K562 (cell line): ENCODE results near the gene NSMF. TPM values are rescaled to one million over a fixed set of nuclear protein-coding genes. Genes with fewer than 3 reads are reported as not detected.

Experiments
- ATF1 ChIP-seq, 2 experiments: fragments of 450-650 bp in 1 of 2; IDR thresholded peaks; 2 replicates each; pipeline ENCODE4 v1.6.1; 2016; ENCODE audit warnings: missing compliant biosample characterization in 1 of 2, missing genetic modification characterization in 1 of 2
- E2F3 ChIP-seq: fragments of 250-450 bp; sonication (Bioruptor Pico); IDR thresholded peaks from 2 replicates; pipeline ENCODE4 v1.4.0; 2020; ENCODE audit warnings: mild to moderate bottlenecking
- JUNB ChIP-seq: fragments of 450-650 bp; formaldehyde crosslinking; conservative IDR thresholded peaks from 2 replicates; pipeline ENCODE4 v1.4.0; 2020; ENCODE audit warnings: mild to moderate bottlenecking
- KAT2B ChIP-seq: IDR thresholded peaks from one replicate; pipeline ENCODE4 v1.6.1; 2012; ENCODE audit warnings: low read depth, mild to moderate bottlenecking, control low read depth, inconsistent platforms, low read length, moderate library complexity
- KAT7 ChIP-seq: sonication (generic); formaldehyde crosslinking; IDR thresholded peaks from 2 replicates; pipeline ENCODE4 v1.8.0; 2022; ENCODE audit warnings: missing genetic modification reagents, mild to moderate bottlenecking, borderline replicate concordance
- KDM4B ChIP-seq, 2 experiments: fragments of 450-650 bp in 1 of 2; sonication (generic) in 1 of 2; IDR thresholded peaks; 2 replicates each; pipeline ENCODE4 v1.6.1; 2016 to 2017; ENCODE audit warnings: borderline replicate concordance in 2 of 2, antibody characterized with exemption in 1 of 2, low read depth in 1 of 2, mild to moderate bottlenecking in 1 of 2
- NR2C2 ChIP-seq, 2 experiments: fragments of 200-800 bp in 1 of 2; sonication (Bioruptor generic) in 1 of 2; sonication (generic) in 1 of 2; formaldehyde crosslinking in 1 of 2; IDR thresholded peaks; 2 replicates each; pipeline versions ENCODE4 v1.6.1 to v1.8.0; 2016 to 2022; ENCODE audit warnings: mild to moderate bottlenecking in 1 of 2, missing compliant biosample characterization in 1 of 2, missing genetic modification characterization in 1 of 2, missing genetic modification reagents in 1 of 2
- PHB ChIP-seq: fragments of 250-450 bp; sonication (Bioruptor Pico); IDR thresholded peaks from 2 replicates; pipeline ENCODE4 v1.5.0; 2021
- SIN3B ChIP-seq: fragments of 450-650 bp; IDR thresholded peaks from 2 replicates; pipeline ENCODE4 v1.6.1; 2017; ENCODE audit warnings: low read depth, mild to moderate bottlenecking, moderate library complexity
- SPI1 ChIP-seq: IDR thresholded peaks from 2 replicates; pipeline ENCODE4 v1.6.1; 2011; ENCODE audit warnings: low read depth, low read length, control low read depth, borderline replicate concordance
- TAL1 ChIP-seq: fragments of 450-650 bp; IDR thresholded peaks from 2 replicates; pipeline ENCODE4 v1.6.1; 2016; ENCODE audit warnings: mild to moderate bottlenecking
- TBP ChIP-seq: optimal IDR thresholded peaks from 2 replicates; pipeline ENCODE3; 2011; ENCODE audit warnings: low read depth, low read length, improper control_type of control experiment
- ZFX ChIP-seq: sonication (generic); formaldehyde crosslinking; IDR thresholded peaks from 2 replicates; pipeline ENCODE4 v1.8.0; 2022; ENCODE audit warnings: mild to moderate bottlenecking, missing genetic modification reagents, moderate library complexity
- ZNF24 ChIP-seq: fragments of 450-650 bp; IDR thresholded peaks from 2 replicates; pipeline ENCODE4 v1.6.1; 2016
- ZNF384 ChIP-seq: IDR thresholded peaks from 2 replicates; pipeline ENCODE4 v1.6.1; 2012; ENCODE audit warnings: low read depth, low read length, improper control_type of control experiment
- ZNF436 ChIP-seq: fragments of 250-450, 450-650 bp; sonication (Bioruptor Pico); formaldehyde crosslinking; IDR thresholded peaks from 2 replicates; pipeline ENCODE4 v1.7.0; 2020; ENCODE audit warnings: mild to moderate bottlenecking
- ZNF589 ChIP-seq: fragments of 200-800 bp; sonication (Bioruptor generic); IDR thresholded peaks from 2 replicates; pipeline ENCODE4 v1.6.1; 2016; ENCODE audit warnings: low read depth, missing genetic modification characterization, missing compliant biosample characterization
- ZNF830 ChIP-seq: fragments of 250-450 bp; sonication (Bioruptor Pico); IDR thresholded peaks from 2 replicates; pipeline ENCODE4 v1.5.0; 2021; ENCODE audit warnings: mild to moderate bottlenecking
- polyA plus RNA-seq, 8 experiments: library from polyadenylated mRNA; depleted of rRNA in 4 of 8; stranded (reverse) in 5 of 8; unstranded in 3 of 8; fragments of >200 nt; fragmentation: Nextera tagmentation in 2 of 8; fragmentation: Illumina TruSeq in 1 of 8; extraction: Ambion mirVana in 2 of 8; extraction: Trizol in 1 of 8; gene quantifications; 2 replicates each; pipeline versions ENCODE4 v1.2.1 to v1.2.3, GENCODE V29; 2011 to 2014; ENCODE audit warnings: inconsistent platforms in 1 of 8, missing spikeins in 1 of 8
- total RNA-seq, 7 experiments: library from RNA; depleted of rRNA in 6 of 7; stranded (reverse); fragments of >200 nt in 6 of 7; fragmentation: Illumina TruSeq in 2 of 7; extraction: Trizol in 2 of 7; gene quantifications; 2 replicates each; pipeline versions ENCODE4 v1.2.1 to v1.2.3, GENCODE V29; 2011 to 2021; ENCODE audit warnings: low replicate concordance in 1 of 7
- TF ChIP-seq, protein P1 (sequence below): fragments of 450-650 bp; IDR thresholded peaks from 2 replicates; pipeline ENCODE4 v1.6.1; 2017; ENCODE audit warnings: mild to moderate bottlenecking, moderate library complexity
- TF ChIP-seq, protein P2 (sequence below): fragments of 250-450 bp; sonication (Bioruptor Pico); IDR thresholded peaks from 2 replicates; pipeline ENCODE4 v1.4.0; 2020
- TF ChIP-seq, protein P3 (sequence below): sonication (generic); formaldehyde crosslinking; IDR thresholded peaks from 2 replicates; pipeline ENCODE4 v1.8.0; 2023; ENCODE audit warnings: mild to moderate bottlenecking, missing genetic modification reagents

Gene NSMF
- total and polyA plus RNA-seq, 9 of the 15 experiments (the other 6 are each of a cell fraction or from before 2014, with no cell fraction given): 0.20 to 82.7 (median 29.3) TPM

DNA sequence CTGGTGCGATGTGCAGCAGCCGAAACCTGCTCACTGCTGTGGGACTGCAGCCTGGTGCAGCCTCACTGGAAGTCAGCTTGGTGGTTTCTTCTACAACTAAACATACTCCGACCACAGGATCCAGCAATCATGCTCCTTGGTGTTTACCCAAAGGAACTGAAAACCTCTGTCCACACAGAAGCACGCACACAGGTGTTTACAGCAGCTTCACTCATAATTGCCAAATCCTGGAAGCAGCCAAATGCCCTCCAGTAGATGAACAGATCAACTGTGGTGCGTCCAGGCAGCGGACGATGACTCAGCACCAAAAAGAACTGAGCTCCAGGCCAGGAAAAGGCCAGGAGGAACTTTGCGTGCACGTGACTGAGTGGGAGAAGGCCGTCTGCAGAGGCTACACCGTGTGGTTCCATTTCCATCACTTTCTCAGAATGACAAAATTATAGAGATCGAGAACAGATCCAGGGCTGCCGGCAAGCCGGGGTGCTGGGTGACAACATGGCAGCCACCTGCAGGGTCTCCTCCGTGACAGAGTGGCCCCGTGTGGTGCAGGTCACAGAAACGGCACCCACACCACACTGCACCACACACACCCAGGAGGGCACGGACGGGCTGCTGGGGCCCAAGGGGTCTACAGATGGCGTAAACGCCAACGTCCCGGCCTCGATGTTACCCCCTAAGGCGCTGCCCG is 23.1 kb upstream of the NSMF start (continued):
- TF ChIP-seq, protein P1, sequence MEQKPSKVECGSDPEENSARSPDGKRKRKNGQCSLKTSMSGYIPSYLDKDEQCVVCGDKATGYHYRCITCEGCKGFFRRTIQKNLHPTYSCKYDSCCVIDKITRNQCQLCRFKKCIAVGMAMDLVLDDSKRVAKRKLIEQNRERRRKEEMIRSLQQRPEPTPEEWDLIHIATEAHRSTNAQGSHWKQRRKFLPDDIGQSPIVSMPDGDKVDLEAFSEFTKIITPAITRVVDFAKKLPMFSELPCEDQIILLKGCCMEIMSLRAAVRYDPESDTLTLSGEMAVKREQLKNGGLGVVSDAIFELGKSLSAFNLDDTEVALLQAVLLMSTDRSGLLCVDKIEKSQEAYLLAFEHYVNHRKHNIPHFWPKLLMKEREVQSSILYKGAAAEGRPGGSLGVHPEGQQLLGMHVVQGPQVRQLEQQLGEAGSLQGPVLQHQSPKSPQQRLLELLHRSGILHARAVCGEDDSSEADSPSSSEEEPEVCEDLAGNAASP: no peak
- TF ChIP-seq ZNF830 (no peak), NR2C2 (CRISPR knock-in tag; IDR thresholded peaks at IDR 0.05) (no peak), NR2C2 (tag; IDR thresholded peaks at IDR 0.05) (peak; percentile 41), JUNB (CRISPR knock-in tag) (0 out of 2 replicates have a peak, but pooled peaks have one; percentile 56), ZNF589 (CRISPR knock-in tag) (peak; percentile 61), PHB (no peak), ZNF384 (no peak), KAT2B (no peak), SPI1 (no peak), ATF1 (CRISPR knock-in tag; IDR thresholded peaks at IDR 0.05) (no peak), ATF1 (tag; IDR thresholded peaks at IDR 0.05) (peak; percentile 45), ZFX (CRISPR knock-in tag) (peak; percentile 68), KAT7 (no peak), E2F3 (CRISPR knock-in tag) (no peak), KDM4B (IDR thresholded peaks at IDR 0.05; ENCODE audit: borderline replicate concordance in 2 of 2, low read depth in 1 of 2) (no peak), ZNF24 (no peak), SIN3B (no peak; the same call in 1 of the 2 replicates), ZNF436 (CRISPR knock-in tag) (no peak), TBP (no peak), TAL1 (no peak)
- TF ChIP-seq, protein P2, sequence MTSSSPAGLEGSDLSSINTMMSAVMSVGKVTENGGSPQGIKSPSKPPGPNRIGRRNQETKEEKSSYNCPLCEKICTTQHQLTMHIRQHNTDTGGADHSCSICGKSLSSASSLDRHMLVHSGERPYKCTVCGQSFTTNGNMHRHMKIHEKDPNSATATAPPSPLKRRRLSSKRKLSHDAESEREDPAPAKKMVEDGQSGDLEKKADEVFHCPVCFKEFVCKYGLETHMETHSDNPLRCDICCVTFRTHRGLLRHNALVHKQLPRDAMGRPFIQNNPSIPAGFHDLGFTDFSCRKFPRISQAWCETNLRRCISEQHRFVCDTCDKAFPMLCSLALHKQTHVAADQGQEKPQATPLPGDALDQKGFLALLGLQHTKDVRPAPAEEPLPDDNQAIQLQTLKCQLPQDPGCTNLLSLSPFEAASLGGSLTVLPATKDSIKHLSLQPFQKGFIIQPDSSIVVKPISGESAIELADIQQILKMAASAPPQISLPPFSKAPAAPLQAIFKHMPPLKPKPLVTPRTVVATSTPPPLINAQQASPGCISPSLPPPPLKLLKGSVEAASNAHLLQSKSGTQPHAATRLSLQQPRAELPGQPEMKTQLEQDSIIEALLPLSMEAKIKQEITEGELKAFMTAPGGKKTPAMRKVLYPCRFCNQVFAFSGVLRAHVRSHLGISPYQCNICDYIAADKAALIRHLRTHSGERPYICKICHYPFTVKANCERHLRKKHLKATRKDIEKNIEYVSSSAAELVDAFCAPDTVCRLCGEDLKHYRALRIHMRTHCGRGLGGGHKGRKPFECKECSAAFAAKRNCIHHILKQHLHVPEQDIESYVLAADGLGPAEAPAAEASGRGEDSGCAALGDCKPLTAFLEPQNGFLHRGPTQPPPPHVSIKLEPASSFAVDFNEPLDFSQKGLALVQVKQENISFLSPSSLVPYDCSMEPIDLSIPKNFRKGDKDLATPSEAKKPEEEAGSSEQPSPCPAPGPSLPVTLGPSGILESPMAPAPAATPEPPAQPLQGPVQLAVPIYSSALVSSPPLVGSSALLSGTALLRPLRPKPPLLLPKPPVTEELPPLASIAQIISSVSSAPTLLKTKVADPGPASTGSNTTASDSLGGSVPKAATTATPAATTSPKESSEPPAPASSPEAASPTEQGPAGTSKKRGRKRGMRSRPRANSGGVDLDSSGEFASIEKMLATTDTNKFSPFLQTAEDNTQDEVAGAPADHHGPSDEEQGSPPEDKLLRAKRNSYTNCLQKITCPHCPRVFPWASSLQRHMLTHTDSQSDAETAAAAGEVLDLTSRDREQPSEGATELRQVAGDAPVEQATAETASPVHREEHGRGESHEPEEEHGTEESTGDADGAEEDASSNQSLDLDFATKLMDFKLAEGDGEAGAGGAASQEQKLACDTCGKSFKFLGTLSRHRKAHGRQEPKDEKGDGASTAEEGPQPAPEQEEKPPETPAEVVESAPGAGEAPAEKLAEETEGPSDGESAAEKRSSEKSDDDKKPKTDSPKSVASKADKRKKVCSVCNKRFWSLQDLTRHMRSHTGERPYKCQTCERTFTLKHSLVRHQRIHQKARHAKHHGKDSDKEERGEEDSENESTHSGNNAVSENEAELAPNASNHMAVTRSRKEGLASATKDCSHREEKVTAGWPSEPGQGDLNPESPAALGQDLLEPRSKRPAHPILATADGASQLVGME: peak; percentile 60; the same call in 1 of the 2 replicates
- TF ChIP-seq, protein P3, sequence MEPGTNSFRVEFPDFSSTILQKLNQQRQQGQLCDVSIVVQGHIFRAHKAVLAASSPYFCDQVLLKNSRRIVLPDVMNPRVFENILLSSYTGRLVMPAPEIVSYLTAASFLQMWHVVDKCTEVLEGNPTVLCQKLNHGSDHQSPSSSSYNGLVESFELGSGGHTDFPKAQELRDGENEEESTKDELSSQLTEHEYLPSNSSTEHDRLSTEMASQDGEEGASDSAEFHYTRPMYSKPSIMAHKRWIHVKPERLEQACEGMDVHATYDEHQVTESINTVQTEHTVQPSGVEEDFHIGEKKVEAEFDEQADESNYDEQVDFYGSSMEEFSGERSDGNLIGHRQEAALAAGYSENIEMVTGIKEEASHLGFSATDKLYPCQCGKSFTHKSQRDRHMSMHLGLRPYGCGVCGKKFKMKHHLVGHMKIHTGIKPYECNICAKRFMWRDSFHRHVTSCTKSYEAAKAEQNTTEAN (CRISPR knock-in tag): no peak
